Activated CD4-positive, CD25-positive, alpha-beta regulatory T cell treated with anti-CD3 and anti-CD28 coated beads, Interleukin-2, amount 50 U/mL, for 16 hours (primary cell): ENCODE results near the gene GTF3A.

Experiments
- DNase-seq: peaks from one replicate; pipeline ENCODE4 v3.0.0-alpha.2; 2020; ENCODE audit warnings: low read depth, low spot score

The GTF3A gene

DNA sequence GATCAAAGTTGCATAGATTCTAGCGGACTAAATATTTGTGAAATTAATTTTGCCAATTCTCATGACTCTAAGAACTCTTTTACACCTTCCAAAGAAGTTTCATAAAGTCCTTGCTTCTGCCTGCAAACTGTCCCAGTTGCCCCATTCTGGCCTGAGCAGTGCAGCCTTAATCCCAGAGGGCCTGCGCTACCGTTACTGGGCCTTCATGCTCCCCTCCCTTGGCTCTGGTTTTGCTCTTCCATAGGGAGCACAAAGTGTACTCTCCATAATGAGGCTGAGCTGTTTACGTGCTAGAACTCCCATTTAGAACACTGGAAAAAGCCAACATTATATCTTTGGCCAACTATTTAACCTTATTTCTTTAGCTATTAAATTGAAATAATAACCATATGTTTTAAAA lies 23.9 kb downstream of the GTF3A start:
- DNase-seq: no peak

DNA sequence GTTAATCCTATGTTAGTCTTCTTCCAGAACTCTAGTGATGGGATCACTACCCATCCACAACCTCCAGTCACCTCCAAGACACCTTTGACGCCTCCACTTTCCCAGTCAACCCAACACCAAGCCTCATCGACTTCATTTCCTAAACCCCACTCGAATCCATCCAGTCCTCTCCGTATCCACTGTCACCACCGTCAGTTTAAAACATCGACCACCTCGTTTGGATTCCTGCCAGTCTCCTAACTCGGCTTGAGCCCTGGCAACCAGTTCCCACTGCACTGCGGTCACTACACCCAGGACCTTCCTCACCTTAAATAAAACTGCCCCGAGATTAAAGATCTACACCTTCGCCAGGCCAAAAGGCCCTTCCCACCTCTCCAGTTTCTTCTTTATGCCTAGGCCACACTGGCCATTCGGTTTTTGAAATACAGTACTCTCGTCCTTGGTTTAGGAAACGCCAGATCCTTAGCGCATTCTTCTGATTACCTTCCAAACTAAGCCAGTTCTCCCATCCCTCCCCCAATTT lies 24.7 kb downstream of the GTF3A start:
- no peak for DNase-seq

DNA sequence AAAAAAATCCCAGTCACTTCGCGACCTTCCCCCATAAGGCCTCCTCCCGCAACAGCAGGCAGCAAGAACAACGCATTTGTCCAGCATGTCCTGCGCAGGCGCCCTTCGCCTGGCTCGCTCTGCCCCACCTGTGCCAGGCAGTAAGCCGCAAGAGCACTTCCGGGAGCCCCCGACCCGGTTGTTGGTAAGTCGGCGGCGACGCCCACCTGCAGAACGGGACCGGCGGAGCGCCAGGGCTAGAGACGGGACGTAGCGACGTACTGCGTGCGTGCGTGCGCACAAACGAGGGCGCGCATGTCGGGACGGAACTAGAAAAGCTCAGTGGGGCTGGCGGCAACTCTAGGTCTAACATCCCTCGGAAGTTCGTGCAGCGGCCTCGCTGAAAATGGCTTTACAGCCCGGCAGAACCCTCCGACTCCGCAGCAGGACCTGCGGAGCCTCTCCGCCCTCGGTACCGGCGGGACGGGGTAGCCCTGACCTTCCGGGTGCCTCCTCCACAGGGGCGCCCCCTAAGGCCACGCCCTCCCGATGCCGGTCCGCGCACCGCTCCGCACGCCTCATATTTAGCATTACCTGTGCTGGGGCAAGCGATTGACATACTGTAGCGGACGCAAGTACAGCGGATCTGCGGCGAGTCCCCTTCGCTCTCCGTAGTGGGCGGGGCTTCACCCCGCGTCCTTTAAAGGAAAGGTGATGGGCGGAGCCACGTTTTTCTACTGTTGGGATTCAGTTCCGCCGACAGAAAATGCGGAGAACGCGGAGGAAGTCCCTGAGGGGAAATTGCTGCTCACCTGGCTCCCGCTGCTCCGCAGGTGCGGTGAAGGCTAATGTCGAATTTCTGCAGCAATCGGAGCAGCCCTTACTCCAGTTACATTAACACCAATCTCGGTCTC lies 25.8 kb downstream of the GTF3A start, which contains the start of gene MTIF3:
Gene MTIF3, minus strand, starts transcription at position 629 of the 893 bp plus-strand sequence. CDS start 10,116 bp downstream, outside the sequence.
- DNase-seq: peak; percentile 95

DNA sequence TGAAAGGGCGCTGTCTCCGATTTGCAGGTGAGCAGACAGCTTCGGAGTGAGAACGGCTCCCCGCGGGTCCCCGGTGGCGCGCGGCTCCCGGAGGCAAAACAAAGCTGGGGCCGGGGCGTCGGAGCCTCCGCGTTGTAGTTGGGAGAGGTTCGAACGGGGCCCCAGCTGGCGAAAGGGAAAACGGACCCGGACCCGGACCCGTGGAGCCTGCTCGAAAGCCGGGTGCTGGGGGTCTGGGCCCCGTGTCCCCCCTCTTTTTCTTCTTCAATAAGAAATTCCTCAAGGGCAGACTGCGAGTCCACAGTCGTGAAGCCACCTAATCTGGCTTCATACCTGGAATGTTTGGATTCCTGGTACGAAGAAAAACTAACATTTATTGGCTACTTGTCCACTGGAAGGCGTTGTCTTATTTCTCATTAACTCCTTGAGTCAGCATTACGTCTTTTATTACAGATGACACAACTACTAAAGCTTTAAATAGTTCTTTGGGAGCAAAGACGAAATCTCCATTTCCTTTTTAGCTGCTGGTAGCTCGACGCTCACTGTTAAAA lies 26.6 kb downstream of the GTF3A start:
- no peak for DNase-seq

DNA sequence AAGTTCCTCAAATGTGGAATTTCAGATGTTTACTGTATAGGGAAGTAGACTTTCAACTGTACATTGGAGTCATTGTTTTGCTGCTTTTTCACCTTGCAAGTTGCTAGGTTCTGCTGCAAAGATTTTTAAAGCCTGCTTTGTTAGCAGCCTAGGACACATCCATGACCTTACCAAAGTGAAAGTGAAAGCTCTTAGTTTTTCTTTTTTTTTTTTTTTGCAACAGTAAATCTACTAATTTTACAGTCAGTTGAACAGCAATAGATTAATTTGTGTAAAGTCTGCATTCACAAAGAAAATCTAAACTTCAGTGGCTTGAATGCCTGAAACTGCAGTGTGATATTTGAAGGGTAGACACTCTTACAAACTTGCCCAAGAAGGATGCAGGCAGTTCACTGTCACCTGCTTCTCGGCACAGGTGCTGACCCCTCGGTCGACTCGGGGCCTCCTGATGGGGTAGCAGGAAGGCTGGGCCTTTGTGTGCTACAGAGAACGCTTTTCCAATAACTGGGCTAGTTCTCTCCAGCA lies 31.0 kb downstream of the GTF3A start:
- no peak for DNase-seq

DNA sequence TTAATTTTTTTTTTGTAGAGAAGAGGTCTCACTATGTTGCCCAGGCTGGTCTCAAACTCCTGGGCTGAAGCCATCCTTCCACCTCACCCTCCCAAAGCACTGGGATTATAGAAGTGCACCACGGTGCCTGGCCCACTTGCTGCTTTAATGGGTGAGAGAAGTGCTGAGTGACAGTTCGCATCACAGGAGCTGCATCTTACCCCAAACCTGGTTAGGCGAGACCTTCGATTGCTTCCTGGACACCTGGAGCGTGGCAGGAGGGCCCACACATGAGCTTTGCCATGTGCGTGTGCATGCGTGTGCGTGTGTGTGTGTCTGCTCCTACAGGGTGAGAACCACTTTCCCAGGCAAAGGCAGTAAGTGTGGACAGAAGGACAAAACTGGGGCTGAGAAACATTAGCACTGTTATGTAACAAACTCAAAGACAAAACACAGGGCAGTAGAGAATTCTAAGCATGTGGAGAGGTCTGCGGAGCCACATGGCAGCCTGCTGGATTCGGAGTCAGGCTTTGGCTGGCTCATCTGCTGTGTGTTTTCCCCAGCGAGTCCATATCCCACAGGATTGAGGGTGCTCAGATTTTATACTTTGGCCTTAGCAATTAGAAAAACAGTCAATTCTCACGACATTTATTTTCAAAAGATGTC lies 37.6 kb downstream of the GTF3A start:
- no peak for DNase-seq

DNA sequence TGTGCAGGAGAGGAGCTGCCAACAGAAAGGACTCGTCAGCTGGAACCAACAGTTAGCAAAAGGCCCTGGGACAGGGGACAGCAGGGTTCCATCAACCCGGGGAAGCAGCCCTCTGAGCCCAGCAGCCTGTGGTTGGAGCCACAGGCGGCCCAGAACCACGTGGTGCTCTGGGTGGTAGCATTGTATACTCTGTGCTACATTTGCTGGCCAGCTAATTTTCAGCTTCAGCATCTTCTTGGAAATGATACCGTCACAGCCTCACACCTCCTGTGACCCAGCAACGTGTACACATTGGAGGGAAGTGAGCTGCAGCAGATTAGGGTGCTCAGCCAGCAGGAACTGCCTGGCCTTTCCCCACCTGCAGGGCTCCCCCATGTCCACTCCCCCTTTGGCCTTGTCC lies 39.1 kb downstream of the GTF3A start:
- no peak for DNase-seq

DNA sequence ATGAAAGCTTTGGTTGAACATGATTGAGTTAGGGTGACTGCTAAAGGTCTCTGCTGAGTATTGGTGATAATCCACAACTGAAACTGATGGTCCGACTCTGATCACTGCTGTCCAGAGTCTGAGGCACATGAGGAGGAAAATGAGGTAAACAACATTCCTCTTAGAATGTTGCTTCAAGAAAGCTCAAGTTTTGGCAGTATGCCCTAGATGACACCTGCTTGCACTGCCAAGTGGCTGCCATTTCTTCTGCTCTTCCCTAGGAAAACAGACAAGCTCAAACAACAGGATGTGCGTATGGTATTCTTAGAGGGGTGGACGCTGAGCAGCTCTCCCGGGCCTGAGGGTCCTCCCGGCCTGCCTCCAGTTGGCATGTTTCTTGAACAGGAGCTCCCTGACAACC lies 41.2 kb downstream of the GTF3A start:
- DNase-seq: no peak

DNA sequence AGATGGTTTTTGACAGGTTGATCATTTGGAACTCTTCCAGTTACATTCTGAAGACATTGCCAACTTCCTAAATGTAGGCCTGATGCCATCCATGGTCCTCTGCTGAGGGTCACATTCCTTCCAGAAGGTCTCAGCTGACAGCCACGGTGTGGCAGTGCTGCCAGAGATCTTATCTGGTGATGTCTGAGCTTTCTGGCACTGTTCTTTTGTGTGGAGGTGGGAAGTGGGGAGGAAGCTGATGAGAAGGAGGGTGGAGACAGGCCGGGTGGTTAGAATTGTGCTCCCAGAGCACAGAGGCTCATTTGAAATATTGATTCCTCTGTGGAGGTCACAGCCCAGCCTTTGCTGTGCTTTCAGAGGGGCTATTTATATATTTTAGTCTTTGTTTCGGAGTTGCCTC lies 42.1 kb downstream of the GTF3A start:
- no peak for DNase-seq

DNA sequence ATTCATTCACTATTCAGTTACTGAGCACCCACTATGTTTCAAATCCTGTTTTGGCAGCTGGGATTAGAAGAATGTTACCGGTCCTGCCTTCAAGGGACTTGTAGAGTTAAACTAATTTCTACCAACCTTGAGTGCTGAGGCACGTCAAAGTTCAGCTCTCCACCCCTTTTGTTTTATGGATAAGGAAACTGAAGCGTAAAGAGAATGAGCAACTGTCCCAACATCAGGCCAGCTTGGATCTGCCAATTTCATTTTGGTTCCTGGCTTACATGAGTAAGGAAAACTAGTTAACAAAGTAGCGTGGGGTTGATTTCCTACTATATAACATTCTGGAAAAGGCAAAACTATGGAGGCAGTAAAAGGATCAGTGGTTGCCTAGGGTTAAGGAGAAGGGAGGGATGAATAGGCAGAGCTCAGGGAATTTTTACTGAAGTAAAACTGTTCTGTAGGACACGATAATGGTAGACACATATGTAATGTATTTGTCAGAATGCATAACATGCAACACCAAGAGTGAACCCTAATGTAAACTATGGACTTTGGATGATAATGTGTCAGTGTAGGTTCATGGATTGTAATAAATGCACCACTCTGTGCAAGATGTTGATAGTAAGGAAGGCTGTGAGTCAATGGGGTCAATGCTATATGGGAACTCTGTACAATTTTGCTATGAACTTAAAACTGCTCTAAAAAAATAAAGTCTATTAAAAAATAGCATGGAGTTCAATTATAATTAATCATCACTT lies 45.8 kb downstream of the GTF3A start:
- no peak for DNase-seq

DNA sequence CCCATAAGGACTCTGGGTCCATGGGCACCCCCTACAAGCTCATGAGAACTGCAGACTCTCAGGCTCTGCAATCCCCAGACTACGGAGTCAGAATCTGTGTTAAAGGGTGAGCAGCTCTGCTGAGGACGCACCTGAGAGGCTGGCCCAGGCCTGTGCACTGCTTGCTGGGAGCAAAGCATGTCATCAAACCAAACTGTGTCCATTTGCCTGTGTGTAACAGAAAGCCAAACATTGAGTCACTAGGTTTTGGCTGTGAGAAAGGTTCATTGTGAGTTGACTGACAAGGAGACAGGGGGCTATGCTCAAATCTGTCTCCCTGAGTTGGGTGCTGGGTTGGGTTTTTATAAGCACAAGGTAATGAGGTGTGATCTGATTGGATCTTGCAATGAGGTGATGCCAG lies 48.0 kb downstream of the GTF3A start:
- DNase-seq: no peak

DNA sequence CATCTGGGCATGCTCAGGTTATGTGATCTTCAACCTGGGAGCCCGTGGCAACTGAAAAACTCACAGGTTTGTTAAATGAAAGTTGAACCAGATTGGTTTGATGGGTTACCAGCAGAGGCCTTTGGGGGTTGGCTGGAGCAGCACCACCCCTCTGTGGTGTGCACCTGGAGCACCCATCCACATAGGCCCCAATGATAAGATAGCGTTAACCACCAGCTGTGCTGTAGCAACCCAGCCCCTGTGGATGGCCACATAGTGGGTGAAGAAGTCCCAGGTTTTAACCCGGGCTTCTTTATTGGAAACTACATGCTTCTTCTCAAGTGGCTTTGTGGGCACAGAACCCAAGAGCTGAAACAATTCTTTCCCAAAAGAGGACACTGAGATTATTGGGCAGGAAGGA lies 48.5 kb downstream of the GTF3A start:
- DNase-seq: no peak

DNA sequence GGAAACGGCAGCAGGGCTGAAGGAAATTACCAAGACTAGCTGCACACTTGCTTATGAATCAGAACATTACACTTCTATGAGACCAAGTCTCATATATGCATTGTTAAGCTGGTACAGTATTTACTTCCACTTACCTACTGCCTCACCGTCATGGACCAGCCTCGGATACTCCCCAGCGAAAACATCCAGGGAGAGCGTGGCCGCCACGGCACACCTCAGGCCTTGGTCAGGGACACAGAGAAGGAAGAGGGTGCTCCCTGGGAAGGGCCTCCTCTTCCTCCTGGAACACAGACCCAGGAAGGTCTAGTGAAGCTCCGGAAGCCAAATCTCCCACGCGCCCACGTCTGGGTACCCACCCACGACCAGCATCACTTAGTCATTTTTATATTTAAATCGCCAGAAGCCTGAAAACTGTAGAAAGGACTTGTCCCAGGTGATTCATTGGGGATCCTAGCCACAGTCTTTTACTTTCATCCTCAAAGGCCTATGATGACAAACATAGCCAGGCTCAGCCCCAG lies 50.4 kb downstream of the GTF3A start:
- no peak for DNase-seq

DNA sequence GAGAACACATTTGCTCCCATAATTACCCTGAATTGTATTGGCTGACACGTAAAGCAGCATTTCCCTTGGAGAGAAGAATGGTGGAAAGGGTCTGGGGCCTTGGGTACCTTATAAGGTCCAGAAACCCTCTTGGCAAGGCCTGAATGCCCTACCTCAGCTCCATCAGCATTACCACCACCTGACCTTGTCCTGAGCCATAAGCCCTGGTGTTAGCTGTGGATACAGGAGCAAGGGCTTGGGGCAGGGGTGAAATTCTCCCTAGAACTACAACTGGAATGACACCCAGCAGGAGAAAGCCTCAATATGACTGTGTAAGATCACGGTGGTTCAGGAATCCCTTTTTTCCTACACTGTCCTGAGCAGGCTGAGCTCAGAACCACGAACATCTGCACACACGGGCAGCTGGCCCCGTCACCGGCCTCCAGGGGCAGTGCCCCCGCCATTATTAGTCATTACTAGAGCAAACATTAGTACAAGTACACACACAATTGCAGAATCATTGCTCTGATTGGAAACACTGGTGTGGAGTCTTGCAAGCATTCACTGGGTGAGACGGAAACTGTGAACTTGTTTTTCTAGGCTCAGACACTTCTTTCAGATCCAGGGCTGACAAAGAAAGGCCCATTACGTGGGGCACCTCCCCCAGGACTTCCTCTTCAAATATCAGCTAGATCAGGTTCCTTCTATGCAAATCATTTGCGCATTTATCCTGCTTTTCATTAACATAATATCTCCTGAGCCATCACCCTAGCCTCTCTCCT lies 52.7 kb downstream of the GTF3A start:
- DNase-seq: peak; percentile 10

DNA sequence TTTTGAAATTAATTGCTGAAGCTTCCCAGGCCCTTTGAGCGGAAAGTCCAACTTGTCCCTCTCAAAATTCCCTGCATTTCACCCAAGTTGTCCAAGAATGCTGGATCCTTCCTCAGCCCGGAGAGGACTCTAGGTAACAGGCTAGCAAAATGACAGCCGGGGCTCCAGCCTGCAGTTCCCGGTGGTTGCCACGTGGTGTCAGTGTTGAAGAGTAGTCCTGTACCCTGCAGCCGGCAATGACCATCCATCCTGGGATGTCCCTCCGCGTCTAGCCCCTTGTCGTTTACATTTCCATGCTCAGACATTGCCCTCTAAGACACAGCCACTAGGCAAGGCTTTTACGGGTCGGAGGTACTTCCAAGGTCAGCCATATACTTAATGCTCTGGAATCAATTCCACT lies 57.3 kb downstream of the GTF3A start:
- no peak for DNase-seq

DNA sequence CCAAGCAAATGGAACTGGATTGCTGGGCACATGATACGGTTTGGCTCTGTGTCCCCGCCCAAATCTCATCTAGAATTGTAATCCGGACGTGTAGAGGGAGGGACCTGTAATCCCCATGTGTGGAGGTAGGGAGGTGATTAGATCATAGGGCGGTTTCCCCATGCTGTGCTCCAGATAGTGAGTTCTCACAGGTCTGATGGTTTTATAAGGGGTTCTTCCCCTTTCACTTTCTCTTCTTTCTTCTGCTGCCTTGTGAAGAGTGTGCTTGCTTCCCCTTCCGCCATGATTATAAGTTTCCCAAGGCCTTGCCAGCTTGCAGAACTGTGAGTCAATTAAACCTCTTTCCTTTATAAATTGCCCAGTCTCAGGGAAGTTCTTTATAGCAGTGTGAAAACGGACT lies 58.6 kb downstream of the GTF3A start:
- no peak for DNase-seq

DNA sequence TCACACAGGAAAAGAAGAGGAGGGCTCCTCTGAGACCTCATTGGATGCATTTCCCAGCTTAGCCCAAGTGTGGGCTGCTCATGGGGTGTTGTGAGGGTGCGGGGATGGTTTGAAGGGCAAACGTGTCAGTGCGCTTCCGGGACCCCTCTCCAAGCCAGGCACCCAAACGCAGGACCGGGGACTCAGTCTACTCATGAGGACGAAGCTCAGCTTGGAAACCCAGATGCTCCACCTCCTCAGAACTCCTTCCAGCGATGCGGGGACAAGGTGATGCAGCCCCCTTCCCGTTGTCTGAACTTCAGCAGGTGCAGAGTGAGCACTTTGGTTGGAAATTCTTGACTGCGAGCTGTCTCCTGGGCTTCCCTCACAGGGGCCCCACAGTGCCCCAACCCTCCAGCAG lies 59.0 kb downstream of the GTF3A start:
- no peak for DNase-seq
